HUDEP-2 (cell line): Measurements from ENCODE around the gene ASCC3.
"Not testable (repeated sequence)": the region's sequence is repeated elsewhere in the genome, so short reads cannot be mapped to it uniquely, and the experiment has no call there.

Experiments used
- DNase-seq, 76 experiments: peaks; one replicate each; lab custom pipeline; 2025; ENCODE audit not compliant: unreplicated experiment in 76 of 76; lab: John Stamatoyannopoulos, UW

Gene ASCC3

DNA sequence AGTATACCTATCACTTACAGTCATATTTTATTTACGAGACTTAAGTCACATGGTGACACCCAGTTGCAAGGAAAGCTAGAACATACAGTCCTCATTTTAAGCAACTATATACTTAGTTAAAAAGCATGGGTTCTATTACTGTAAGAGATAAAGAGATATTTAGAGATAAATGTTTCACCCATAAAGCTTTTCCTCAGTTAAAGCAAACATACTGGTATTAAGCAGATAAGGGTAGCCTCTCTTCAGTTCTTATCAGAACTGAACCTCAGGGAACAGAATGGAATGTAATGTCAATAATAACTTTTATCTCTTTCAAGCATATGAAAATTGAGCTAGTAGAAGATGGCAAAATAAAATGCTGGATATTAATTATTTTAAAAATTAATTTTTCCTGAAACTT is 9.9 kb upstream of the ASCC3 start:
- DNase-seq: peak in 14 of 76 experiments; percentile 8 to 70 (median 42)

DNA sequence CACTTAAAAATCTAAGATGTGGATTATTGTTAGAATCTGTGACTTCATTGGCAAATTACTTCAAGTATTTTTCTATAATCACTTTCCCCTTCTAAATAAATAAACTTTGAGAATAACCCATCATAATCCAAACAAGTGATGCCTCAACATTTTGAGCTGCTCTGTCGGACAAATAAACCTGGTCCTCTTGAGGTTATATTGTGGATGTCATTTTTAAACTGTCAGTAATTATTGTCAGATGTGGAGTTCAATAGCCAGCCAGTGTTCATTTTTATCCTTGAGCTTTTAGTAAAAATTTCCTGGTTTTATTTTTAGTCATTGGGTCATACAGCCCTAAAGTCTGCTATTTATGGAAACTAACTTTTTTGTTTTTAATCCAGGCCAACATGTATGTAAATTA is 9.5 kb upstream of the ASCC3 start:
- not testable (repeated sequence) for DNase-seq

DNA sequence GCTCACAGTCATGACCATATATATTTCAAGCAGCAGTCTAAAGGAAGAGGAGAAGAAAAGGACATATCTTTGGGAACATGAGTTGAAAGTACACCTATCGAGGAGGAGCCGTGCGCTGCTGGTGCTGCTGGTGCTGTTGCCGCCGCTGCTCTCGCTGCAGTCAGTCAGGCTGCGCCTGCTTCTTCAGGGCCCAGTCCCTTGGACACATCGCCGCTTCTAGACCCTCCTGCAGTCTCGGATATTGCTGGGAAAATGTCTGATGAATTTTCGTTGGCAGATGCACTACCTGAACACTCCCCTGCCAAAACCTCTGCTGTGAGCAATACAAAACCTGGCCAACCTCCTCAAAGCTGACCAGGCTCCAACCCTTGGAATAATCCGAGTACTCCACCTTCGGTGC is 8.2 kb upstream of the ASCC3 start:
- DNase-seq: no peak

DNA sequence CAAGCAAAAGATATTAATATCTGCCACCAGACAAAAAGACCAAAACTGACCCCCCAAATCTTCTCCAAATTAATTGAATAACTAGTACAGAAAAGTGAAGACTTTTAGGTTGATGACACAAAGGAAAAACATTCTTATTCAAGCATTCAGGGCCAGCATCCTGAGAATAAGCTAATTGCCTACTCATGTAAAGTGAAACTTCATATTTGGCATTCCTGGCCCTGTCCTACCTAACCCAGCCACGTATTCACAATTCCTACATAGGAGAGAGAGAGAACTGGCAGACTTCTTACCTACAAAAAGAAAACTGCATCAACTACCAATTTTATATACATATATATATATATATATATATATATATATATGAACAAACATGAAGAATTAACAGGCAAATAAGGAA is 4.9 kb upstream of the ASCC3 start:
- no peak for DNase-seq

DNA sequence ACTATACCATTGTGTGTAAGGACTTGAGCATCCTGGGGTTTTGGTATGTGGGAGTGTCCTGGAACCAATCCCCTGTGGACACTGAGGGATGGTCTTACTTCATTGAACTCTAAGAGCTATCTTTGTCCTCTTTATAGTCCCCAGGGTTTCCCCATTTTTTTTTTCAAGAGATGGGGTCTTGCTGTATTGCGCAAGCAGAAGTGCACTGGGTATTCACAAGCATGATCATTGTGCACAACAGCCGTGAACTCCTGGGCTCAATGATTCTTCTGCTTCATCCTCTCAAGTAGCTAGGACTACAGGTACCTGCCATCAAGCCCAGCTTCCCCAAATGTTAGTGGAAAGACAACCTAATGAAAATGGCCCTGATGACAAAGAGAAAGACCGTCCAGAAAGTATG is 2.2 kb upstream of the ASCC3 start:
- DNase-seq: no peak

DNA sequence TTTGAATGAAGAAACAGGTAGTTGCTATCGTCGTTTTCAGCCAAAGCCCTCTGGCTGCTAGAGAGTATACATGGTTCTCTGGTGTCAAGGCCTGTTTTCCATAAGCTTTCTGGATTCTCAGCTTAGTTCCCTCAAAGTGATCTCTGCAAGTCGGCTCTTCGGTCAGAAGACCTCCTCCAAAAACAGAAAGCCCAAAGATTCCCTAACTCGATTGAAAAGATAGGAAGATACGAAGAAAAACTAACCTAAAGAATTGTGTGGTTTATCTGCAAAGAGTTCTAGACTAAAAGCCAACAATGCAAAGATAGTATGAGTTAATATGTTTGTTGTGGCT is 545 bp upstream of the ASCC3 start:
- DNase-seq: peak in 7 of 76 experiments; percentile 22 to 57 (median 42)

DNA sequence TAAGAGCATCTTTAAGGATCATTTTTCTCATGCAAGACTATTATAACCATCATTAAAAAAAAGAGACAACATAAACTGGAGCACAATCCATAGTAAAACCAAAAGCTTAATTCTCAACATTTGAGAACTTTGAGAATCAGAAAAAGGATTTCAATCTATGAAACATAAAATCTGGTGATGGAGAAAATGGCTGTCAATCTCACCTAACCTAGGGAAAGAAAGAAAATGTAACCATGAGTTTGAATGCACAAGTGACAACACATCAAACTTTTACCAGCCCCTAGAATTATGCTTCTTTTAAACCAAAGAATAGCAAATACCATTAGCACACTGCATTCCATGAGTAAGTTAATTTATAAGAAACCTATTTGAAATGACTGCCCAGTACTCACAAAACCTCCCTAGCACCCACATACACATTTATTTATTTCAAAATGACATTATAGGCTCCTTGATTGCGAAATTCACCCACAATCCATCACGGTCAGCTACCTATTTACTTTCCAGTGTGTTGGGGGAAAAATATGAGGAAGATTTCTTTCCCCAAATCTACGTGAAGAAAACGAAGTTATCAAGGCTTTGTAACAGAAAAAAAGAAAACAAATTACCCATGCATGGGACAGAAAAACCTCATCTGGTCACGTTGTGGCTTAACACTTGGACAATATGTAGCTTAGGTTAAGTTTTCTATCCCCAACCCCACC is 828 bp downstream of the ASCC3 start:
- DNase-seq: no peak

DNA sequence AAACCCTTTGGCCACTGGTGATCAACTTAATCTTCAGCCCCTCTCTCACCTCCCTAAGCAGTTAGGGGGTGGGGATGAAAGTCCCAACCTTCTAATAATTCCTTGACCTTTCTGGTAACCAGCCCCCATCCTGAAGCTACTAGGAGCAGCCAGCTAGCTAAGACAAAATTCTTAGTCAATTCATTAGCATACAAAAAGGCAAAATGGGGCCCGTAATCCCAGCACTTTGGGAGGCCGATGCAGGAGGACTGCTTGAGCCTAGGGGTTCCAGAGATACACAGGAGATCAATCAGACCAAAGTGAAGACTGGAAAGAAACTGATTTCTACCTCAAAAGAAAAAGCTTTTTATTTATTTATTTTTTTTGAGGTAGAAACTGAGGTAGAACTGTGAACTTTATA is 1.8 kb downstream of the ASCC3 start:
- DNase-seq: no peak

DNA sequence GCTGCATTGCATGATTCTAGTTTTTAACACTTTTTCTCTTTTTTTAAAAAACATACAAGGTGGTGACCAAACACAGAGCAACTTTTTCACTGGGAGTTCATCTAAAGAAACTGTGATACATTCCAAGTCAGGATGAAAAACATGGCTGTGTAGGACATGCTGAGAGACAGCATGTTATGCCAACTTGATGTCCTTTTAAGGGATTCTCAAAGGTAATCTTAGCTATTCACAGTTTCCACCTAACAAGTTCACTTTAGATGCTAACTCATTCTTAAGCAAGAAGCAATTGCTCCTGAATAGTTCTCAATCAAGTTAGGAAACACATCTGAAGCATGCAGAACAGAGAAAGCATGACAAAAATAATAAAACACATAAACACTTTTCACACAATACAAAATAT is 3.3 kb downstream of the ASCC3 start:
- DNase-seq: no peak

DNA sequence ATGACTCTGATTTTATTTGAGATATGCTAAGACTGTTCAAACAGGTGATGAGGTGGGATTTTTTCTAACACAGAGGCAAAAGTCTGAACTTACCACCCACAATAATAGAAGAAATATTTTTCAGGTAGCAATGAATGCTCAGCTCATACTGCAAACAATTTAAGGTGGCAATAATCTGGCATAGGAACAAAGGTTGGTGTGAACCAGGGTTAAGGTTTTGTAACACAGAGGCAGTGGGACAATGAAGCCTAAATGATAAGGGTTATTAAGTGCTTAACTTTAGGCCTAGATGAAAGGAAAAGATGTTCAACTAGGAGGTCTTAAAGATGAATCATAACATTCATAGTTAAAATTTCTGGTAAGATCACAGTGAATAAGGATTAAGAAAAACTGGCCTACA is 4.9 kb downstream of the ASCC3 start:
- DNase-seq: no peak

DNA sequence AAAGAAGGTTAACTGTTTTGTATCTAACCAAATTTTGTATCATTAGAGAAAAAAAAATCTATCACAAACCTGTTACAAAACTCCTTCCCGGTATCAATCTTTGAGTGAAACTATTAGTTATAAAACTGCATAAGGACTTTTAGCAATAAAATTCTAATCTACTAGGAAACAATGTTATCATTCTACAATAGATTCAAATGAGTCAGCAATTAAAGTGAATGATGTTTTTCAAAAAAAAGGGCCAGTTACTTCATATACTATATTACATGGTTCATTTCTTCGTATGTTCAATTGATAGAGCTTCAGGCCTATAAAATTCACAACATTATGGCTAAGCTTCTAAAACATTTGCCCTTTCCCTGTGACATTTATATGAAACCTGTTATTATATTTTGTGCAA is 15.6 kb downstream of the ASCC3 start:
- no peak for DNase-seq

DNA sequence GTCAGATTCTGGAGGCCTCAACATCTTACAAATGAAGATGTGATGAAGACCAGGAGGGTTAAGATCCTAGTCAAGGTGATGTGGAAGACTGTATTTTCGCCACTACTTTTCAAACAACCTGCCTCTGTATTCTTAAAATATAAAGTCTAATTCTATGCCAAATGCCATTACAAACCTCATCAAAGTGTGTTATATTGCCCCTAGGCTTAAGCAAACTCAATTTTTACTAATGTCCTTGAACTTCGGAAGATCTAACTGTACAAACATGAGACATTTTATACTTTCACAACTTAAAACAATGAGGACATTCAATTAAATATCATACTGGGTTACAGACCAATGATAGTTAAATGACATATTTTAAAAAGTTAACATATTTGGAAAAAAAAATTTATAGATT is 19.1 kb downstream of the ASCC3 start:
- DNase-seq: no peak

DNA sequence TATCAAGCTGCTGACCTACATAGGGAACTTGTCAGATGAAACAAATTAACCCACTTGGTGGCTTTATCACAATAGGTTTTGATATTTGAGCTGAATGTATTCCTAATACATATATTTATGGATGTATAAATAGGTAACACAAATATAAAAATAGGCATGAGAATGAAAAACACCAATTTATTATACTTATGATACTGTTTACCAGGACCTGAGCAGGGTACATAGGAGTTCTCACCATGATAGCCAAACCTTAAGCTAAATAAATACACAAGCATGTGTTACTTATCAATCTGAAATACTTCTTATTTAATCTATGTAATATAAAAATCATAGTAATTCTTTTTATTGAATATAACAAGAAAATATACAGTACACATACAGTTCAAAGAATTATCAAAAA is 25.0 kb downstream of the ASCC3 start:
- no peak for DNase-seq

DNA sequence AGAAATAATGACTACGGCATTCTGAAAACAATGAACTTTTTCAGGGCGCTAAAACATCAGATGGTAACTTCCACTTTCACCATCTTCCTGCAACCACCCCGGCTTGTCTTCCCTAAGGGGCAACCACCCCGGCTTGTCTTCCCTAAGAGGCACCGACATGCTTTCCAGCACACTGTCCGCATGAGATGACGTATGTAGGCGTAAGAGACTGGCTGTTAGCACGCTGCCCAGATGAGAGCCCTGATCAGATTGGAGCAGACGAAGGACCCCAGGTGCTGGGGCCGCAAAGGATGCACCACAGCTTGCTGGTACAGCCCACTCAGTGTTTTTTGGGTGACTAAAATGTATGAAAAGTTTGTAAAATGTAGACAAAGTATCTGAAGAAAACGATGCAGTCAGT is 29.3 kb downstream of the ASCC3 start:
- DNase-seq: no peak

DNA sequence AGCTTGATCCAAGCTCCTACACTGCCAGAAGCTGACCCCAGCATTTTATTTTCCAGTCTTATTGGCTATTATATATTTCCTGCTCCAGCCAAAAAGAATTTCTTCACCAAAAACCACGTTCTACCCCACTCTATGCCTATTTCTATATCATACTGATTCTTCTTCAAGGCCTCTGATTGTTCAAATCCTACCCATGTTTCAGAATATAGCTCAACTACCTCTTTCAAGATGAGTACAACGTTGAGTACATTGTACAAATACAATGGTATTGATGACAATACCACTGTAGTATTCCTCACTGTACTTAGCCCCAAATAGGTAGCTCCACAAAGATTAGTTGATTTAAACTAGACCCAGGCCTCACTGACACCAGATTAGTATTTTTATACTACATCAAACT is 31.0 kb downstream of the ASCC3 start:
- no peak for DNase-seq

DNA sequence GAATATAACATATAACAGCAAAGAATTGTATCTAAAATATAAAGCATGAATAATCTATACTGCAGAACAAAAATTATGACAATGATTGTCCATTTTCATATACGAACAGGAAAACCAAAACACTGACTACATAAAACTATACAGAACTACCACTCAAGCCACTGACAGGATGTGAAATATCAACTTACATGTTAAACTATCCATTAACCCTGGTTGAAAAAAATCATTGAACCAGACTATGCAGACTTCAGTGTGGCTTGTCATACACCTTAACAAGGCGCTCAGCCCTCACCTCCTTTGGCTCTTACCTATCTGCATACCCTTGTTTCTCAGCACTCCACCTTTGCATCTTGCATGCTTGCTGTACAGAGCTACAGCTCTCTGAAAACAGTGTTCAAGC is 34.9 kb downstream of the ASCC3 start:
- no peak for DNase-seq

DNA sequence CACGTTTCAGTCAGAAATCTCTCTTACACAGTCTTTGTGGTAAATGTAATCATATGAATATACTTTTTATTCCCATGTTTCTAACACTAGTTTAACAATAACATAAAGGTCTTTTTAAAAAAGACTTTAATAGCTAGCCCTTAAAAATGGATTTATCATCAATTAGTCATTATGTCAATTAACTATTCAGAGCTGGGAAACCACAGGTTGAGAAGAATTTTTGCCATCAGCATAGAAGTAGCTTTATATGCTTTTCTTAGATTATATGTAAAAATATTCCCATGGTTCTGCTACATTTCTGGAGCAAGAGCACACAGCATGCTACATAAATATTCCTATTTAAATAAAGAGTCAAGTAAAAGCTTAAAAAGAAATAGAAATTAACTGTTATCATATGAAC is 35.5 kb downstream of the ASCC3 start:
- DNase-seq: no peak

DNA sequence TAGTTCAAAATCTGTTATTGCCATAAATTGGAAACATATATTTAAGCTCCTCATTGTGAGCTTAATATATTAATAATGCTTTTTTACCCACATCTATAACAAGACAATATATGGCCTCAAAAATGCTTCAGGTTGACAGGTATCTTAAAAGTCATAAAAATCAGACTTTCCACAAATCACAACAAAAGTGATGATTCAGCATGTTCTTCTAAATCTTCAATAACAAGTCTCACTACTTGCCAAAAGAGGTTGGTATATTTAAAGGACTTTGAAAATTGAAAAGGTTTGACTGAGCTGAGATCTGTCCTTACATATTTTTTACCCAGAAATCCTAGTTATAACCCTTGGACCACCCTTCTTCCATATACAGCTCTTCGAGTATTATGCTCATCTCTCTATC is 41.7 kb downstream of the ASCC3 start:
- no peak for DNase-seq

DNA sequence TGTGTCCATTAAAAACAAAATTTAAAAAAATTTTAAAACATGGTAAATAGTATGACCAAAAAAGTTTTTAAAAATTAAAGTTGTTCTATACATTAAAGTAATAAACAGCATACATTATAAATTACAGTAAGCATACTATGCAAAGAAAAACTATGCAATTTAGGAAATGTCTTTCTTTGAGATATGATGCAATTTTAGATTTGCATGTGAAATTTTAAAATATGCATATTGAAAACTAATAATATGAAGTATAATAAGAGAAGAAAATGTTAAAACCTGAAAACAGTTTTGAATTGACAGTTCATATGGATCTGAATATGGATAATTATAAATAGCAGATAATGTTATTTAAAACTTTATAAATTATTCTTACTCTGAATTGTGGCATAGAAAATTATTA is 43.1 kb downstream of the ASCC3 start:
- DNase-seq: no peak

DNA sequence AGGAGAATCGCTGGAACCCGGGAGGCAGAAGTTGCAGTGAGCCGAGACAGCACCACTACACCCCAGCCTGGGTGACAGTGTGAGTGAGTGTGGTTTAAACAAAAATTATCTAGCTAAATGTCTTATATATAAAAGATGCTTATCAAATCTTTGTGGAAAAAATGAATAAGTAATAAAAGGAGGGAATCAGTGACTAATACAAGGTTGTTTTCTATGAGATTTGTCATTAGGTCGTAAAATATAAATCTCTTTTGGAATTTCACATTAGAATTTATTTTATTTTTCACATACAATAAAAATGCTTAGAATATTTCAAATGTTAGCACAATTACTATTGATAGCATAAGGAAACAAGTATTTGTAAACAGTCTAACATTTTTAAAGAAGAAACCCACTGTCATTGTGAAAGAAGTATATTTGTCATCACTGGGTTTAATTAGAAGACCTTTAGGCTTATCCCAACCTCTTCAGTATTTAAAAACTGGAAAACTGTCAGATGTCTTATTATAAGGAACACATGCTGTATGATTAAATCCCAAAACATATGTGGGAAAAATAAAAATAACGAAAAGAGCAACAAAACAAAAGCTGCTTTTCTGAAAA is 47.1 kb downstream of the ASCC3 start:
- no peak for DNase-seq

DNA sequence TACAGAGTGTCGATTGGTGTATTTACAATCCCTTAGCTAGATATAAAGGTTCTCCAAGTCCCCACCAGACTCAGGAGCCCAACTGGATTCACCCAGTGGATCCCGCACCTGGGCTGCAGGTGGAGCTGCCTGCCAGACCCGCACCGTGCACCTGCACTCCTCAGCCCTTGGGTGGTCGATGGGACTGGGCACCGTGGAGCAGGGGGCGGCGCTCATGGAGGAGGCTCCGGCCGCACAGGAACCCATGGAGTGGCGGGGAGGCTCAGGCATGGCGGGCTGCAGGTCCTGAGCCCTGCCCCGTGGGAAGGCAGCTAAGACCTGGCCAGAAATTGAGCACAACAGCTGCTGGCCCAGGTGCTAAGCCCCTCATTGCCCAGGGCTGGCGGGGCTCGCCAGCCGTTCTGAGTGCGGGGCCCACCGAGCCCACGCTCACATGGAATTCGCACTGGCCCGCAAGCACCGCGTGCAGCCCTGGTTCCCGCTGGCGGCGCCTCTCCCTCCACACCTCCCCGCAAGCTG is 52.0 kb downstream of the ASCC3 start:
- DNase-seq: not testable (repeated sequence)

DNA sequence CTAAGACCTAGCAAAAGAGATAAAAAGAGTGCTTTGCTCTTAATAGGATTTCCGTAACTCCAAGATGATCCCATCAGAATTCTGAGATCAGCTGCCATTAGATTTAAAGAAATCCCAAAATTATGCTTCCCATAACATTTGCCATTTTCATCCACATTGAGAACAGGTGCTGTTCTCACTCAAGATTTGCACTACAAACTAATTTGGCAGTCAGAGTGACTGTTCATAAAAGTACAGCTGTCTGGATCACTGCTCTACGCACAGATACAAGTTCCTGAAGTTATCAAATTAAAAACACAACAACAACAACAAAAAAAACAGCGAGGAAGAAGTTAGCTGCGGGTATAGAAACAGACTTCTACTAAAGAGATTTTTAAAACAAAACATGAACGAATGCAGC is 58.1 kb downstream of the ASCC3 start:
- no peak for DNase-seq

DNA sequence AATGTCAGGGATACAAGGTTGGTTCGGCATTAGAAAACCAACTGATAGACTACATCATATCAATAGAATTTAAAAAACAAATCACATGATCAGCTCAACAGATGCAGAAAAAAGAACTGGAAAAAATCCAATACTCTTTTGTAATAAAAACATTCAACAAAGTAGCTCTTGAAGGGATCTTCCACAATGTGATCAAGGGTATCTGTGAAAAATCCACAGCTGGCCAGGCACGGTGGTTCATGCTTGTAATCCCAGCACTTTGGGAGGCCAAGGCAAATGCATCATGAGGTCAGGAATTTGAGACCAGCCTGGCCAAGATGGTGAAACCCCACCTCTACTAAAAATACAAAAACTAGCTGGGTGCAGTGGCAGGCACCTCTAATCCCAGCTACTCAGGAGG is 63.1 kb downstream of the ASCC3 start:
- DNase-seq: no peak
